Activated CD8-positive, alpha-beta T cell treated with anti-CD3 and anti-CD28 coated beads for 36 hours (primary cell): ENCODE measurements around the gene FAM184B. TPM values are rescaled to one million over a fixed set of nuclear protein-coding genes. Genes with fewer than 3 reads are reported as not detected.

Experiments
- ATAC-seq: fragments of 200-7000 bp; cut with Tn5 transposase; one replicate; pipeline ENCODE4 v1.10.0; 2021; ENCODE audit warnings: mild to moderate bottlenecking, moderate library complexity
- CTCF ChIA-PET: fragments of 350-600 bp; sonication (Branson Sonifier 250); formaldehyde crosslinking; loops from one replicate; lab custom pipeline; 2021; ENCODE audit warnings: antibody characterized with exemption; lab: Charles Lee
- POLR2A ChIA-PET: fragments of 350-600 bp; sonication (Branson Sonifier 250); formaldehyde crosslinking; loops from one replicate; lab custom pipeline; 2021; ENCODE audit warnings: antibody characterized with exemption; lab: Charles Lee
- DNase-seq: peaks from one replicate; pipeline ENCODE4 v3.0.0-alpha.2; 2020
- H3K27ac Mint-ChIP-seq: one replicate; pipeline ENCODE4 v1.8.0; 2021; ENCODE audit warnings: mild to moderate bottlenecking, mixed read lengths
- H3K27me3 Mint-ChIP-seq: one replicate; pipeline ENCODE4 v1.8.0; 2021; ENCODE audit warnings: mixed read lengths
- H3K36me3 Mint-ChIP-seq: one replicate; pipeline ENCODE4 v1.8.0; 2021; ENCODE audit warnings: low read depth, mixed read lengths
- H3K4me1 Mint-ChIP-seq: one replicate; pipeline ENCODE4 v1.8.0; 2021; ENCODE audit warnings: low read depth, mixed read lengths
- H3K4me3 Mint-ChIP-seq: one replicate; pipeline ENCODE4 v1.8.0; 2021; ENCODE audit warnings: mild to moderate bottlenecking, moderate library complexity, mixed read lengths
- H3K9me3 Mint-ChIP-seq: one replicate; pipeline ENCODE4 v1.8.0; 2021; ENCODE audit warnings: mixed read lengths
- CTCF ChIP-seq: fragments of 200-600 bp; IDR thresholded peaks from one replicate; pipeline ENCODE4 v1.8.0; 2022; ENCODE audit warnings: antibody characterized with exemption, mild to moderate bottlenecking
- intact Hi-C: fragments of 100-400 bp; cut with micrococcal nuclease; formaldehyde crosslinking; loops from one replicate; pipeline ENCODE4 v1.10.0; 2022
- total RNA-seq, 2 experiments: library from RNA; stranded (reverse); gene quantifications; one replicate each; pipeline ENCODE4 v1.2.3, GENCODE V29; 2021

The FAM184B gene
- under 1 TPM in 1 of 2 experiments, not detected in 1; 0.05 TPM for total RNA-seq

GRCh38 chr4:17781300-17782287 lies at the start of gene FAM184B:
FAM184B (minus strand) TSS chr4:17781621; CDS start chr4:17781299, 322 bp downstream.
- Mint-ChIP-seq H3K27me3 (peaks cover 36% of the 10 kb centered on the region), H3K4me3 (peak within 1 kb of the TSS; percentile 47)
- CTCF ChIA-PET = interaction anchor here (1.4 kb wide), 1 partner anchor 233 kb away, joined by 5 read pairs; no protein-coding TSS in a partner anchor

GRCh38 chr4:17823871-17824669 lies 42.6 kb upstream of the FAM184B start:
- Mint-ChIP-seq H3K27me3 (no peaks in the 10 kb centered on the region), H3K27ac (no peak overlapping the region), H3K4me3 (no peak overlapping the region), H3K9me3 (no peaks in the 10 kb centered on the region), H3K36me3 (peaks cover 58% of the 10 kb centered on the region), H3K4me1 (no peaks in the 10 kb centered on the region)
- DNase-seq (no peak), ATAC-seq (no peak)
- ChIA-PET POLR2A (interaction anchor here (1.3 kb wide), 2 partner anchors 8 to 13 kb away, joined by 3 to 7 read pairs; partner anchors contain the start of genes DCAF16 and NCAPG), CTCF (no interaction called here)
- intact Hi-C loops = no loop called here
- TF ChIP-seq CTCF = no peak

More at GRCh38 chr4:17781300-17782287, at the start of gene FAM184B:
- ATAC-seq = peak; percentile 27
- intact Hi-C loops = no loop called here
- DNase-seq = peak; percentile 23
- POLR2A ChIA-PET = no interaction called here
- no peaks in the 10 kb centered on the region for H3K9me3 Mint-ChIP-seq
- H3K27ac Mint-ChIP-seq = no peak within 1 kb of the TSS
- H3K36me3 Mint-ChIP-seq = no peaks in the 10 kb centered on the region
- no peak for TF ChIP-seq CTCF
- peaks cover 15% of the 10 kb centered on the region for H3K4me1 Mint-ChIP-seq

- peak; percentile 48 for TF ChIP-seq CTCF
- H3K27ac Mint-ChIP-seq = no peak overlapping the region
- intact Hi-C loops = loop anchor here (5.0 kb wide), 1 partner anchor 775 kb away; no protein-coding TSS in a partner anchor
Measured at GRCh38 chr4:17817027-17817426, 35.6 kb upstream of the FAM184B start.

GRCh38 chr4:17816142-17816541 lies 34.7 kb upstream of the FAM184B start:
- H3K9me3 Mint-ChIP-seq = no peaks in the 10 kb centered on the region
- TF ChIP-seq CTCF = no peak
- DNase-seq (no peak), ATAC-seq (no peak)
- peaks cover 56% of the 10 kb centered on the region for H3K36me3 Mint-ChIP-seq
- intact Hi-C loops = loop anchor here (5.0 kb wide), 1 partner anchor 776 kb away; no protein-coding TSS in a partner anchor
- ChIA-PET POLR2A (interaction anchor here (0.7 to 1.9 kb wide), 2 partner anchors 9 to 23 kb away, joined by 3 to 7 read pairs; no protein-coding TSS in a partner anchor), CTCF (interaction anchor here (1.2 to 2.0 kb wide), 6 partner anchors 11 to 779 kb away, joined by 4 to 12 read pairs (median 8); no protein-coding TSS in a partner anchor)
- no peak overlapping the region for H3K4me3 Mint-ChIP-seq
- H3K27me3 Mint-ChIP-seq = peaks cover 2% of the 10 kb centered on the region
- no peak overlapping the region for H3K27ac Mint-ChIP-seq
- H3K4me1 Mint-ChIP-seq = peaks cover 13% of the 10 kb centered on the region

More at GRCh38 chr4:17817027-17817426, 35.6 kb upstream of the FAM184B start:
- Mint-ChIP-seq H3K27me3 (peaks cover 1% of the 10 kb centered on the region), H3K4me1 (peaks cover 12% of the 10 kb centered on the region), H3K36me3 (peaks cover 57% of the 10 kb centered on the region), H3K9me3 (no peaks in the 10 kb centered on the region), H3K4me3 (no peak overlapping the region)
- DNase-seq = no peak
- ATAC-seq = peak; percentile 72
- POLR2A ChIA-PET = interaction anchor here (0.7 to 1.9 kb wide), 2 partner anchors 8 to 22 kb away, joined by 3 to 7 read pairs; no protein-coding TSS in a partner anchor
- CTCF ChIA-PET = interaction anchor here (0.6 to 2.0 kb wide), 13 partner anchors 9 to 778 kb away, joined by 3 to 12 read pairs (median 5); no protein-coding TSS in a partner anchor
